OCI-LY7 (cell line): ENCODE results near the gene KIFC1. TPM values are rescaled to one million over a fixed set of nuclear protein-coding genes. Genes with fewer than 3 reads are reported as not detected.

Experiments
- BruUV-seq: library from RNA; stranded (reverse); fragments of 400-500 nt; replicated peaks from 2 replicates; lab custom pipeline; 2021; lab: Mats Ljungman, UMichigan
- CTCF ChIA-PET: fragments of 300-600 bp; sonication (Branson Sonifier 250); formaldehyde crosslinking; loops from one replicate; lab custom pipeline; 2022; ENCODE audit warnings: antibody characterized with exemption; ENCODE audit not compliant: unreplicated experiment; lab: Charles Lee
- POLR2A ChIA-PET: fragments of 300-600 bp; sonication (Branson Sonifier 250); formaldehyde crosslinking; loops from one replicate; lab custom pipeline; 2022; ENCODE audit warnings: antibody characterized with exemption; lab: Charles Lee
- DNase-seq: peaks from one replicate; pipeline ENCODE4 v3.0.0-alpha.2; 2015; ENCODE audit warnings: low spot score
- H2AFZ ChIP-seq: fragments of 200-600 bp; sonication (generic), shearing (Covaris generic); 2 replicates; pipeline ENCODE4 v1.6.1; 2014; ENCODE audit warnings: mild to moderate bottlenecking, antibody characterized with exemption, low read length, moderate library complexity
- H3K27ac ChIP-seq: fragments of 200-600 bp; sonication (generic); 2 replicates; pipeline ENCODE4 v1.5.1; 2014; ENCODE audit warnings: mixed run types, low read depth, mild to moderate bottlenecking, moderate library complexity, low read length, inconsistent platforms; ENCODE audit not compliant: poor library complexity, severe bottlenecking
- H3K36me3 ChIP-seq: fragments of 200-600 bp; sonication (generic); 2 replicates; pipeline ENCODE4 v1.6.1; 2014; ENCODE audit warnings: mild to moderate bottlenecking, antibody characterized with exemption, low read length, moderate library complexity, mixed read lengths; ENCODE audit not compliant: insufficient read depth
- H3K4me1 ChIP-seq: fragments of 200-600 bp; sonication (generic); 2 replicates; pipeline ENCODE4 v1.5.1; 2014; ENCODE audit warnings: mild to moderate bottlenecking, low read length; ENCODE audit not compliant: insufficient read depth, poor library complexity, severe bottlenecking
- H3K4me2 ChIP-seq: fragments of 200-600 bp; sonication (generic); 2 replicates; pipeline ENCODE4 v1.6.1; 2014; ENCODE audit warnings: mild to moderate bottlenecking, low read length
- H3K4me3 ChIP-seq: fragments of 200-600 bp; sonication (generic); 2 replicates; pipeline ENCODE4 v1.5.1; 2014; ENCODE audit warnings: mild to moderate bottlenecking, low read depth, low read length; ENCODE audit not compliant: poor library complexity, severe bottlenecking
- H3K79me2 ChIP-seq: fragments of 200-600 bp; sonication (generic); 2 replicates; pipeline ENCODE4 v1.6.1; 2016; ENCODE audit warnings: low read depth, mild to moderate bottlenecking, low read length, moderate library complexity, mixed read lengths; ENCODE audit not compliant: insufficient read depth
- H3K9me2 ChIP-seq: fragments of 200-600 bp; sonication (generic); 2 replicates; pipeline ENCODE4 v1.6.1; 2016; ENCODE audit warnings: mild to moderate bottlenecking, low read length, mixed read lengths; ENCODE audit not compliant: insufficient read depth
- H3K9me3 ChIP-seq: fragments of 200-600 bp; sonication (generic); 2 replicates; pipeline ENCODE4 v1.6.1; 2014; ENCODE audit warnings: mild to moderate bottlenecking, mixed run types, low read length, mixed read lengths
- H4K20me1 ChIP-seq: fragments of 200-600 bp; sonication (generic); 2 replicates; pipeline ENCODE4 v1.6.1; 2014; ENCODE audit warnings: mild to moderate bottlenecking, antibody characterized with exemption, low read length, moderate library complexity, mixed read lengths; ENCODE audit not compliant: insufficient read depth
- CTCF ChIP-seq: fragments of 200-600 bp; sonication (generic); conservative IDR thresholded peaks from 2 replicates; pipeline ENCODE4 v1.5.1; 2014; ENCODE audit warnings: mild to moderate bottlenecking, antibody characterized with exemption, low read length, moderate library complexity, mixed read lengths
- EZH2phosphoT487 ChIP-seq: fragments of 200-600 bp; sonication (generic); IDR thresholded peaks from 2 replicates; pipeline ENCODE4 v1.6.1; 2018; ENCODE audit warnings: low read depth, borderline replicate concordance, mild to moderate bottlenecking, mixed run types, antibody characterized with exemption, low read length, moderate library complexity, mixed read lengths
- intact Hi-C: fragments of 100-400 bp; cut with micrococcal nuclease; formaldehyde crosslinking; loops from one replicate; pipeline ENCODE4 v1.10.0; 2022; ENCODE audit not compliant: unreplicated experiment
- total RNA-seq, 2 experiments: library from RNA; depleted of rRNA in 1 of 2; stranded (reverse); fragments of >200 nt in 1 of 2; shearing (Covaris generic) in 1 of 2; gene quantifications; 2 replicates each; pipeline ENCODE4 v1.2.3, GENCODE V29; 2014 to 2022

KIFC1 gene
- total RNA-seq, 2 experiments from 2014 or later: 138 to 167 TPM

- no peak overlapping the region for H3K4me2 ChIP-seq
- DNase-seq: no peak
- no peaks in the 10 kb centered on the region for H3K9me3 ChIP-seq
- H3K36me3 ChIP-seq: peaks cover 86% of the 10 kb centered on the region
- intact Hi-C loops: no loop called here
- no peaks in the 10 kb centered on the region for H3K79me2 ChIP-seq
- no peak overlapping the region for H2AFZ ChIP-seq
- TF ChIP-seq CTCF (no peak), EZH2phosphoT487 (no peak)
- POLR2A ChIA-PET: interaction anchor here (0.6 kb wide), 1 partner anchor 71 kb away, joined by 7 read pairs; no protein-coding TSS in a partner anchor
- CTCF ChIA-PET: no interaction called here
- no TSS peak for BruUV-seq
- no peak overlapping the region for H3K27ac ChIP-seq
- H3K4me3 ChIP-seq: no peak overlapping the region
- no peaks in the 10 kb centered on the region for H3K9me2 ChIP-seq
- H4K20me1 ChIP-seq: no peaks in the 10 kb centered on the region
- H3K4me1 ChIP-seq: no peaks in the 10 kb centered on the region
These were observed 53.5 kb downstream of the KIFC1 start for GRCh38 chr6:33445119-33445603.

GRCh38 chr6:33446356-33446755 is 54.7 kb downstream of the KIFC1 start:
- H3K79me2 ChIP-seq: no peaks in the 10 kb centered on the region
- peaks cover 80% of the 10 kb centered on the region for H3K36me3 ChIP-seq
- intact Hi-C loops: no loop called here
- H3K4me2 ChIP-seq: no peak overlapping the region
- H3K4me1 ChIP-seq: no peaks in the 10 kb centered on the region
- H3K27ac ChIP-seq: no peak overlapping the region
- TF ChIP-seq EZH2phosphoT487: no peak
- TF ChIP-seq CTCF: no peak
- ChIA-PET POLR2A (interaction anchor here (0.6 kb wide), 2 partner anchors 590 to 1676 kb away, joined by 4 to 7 read pairs; no protein-coding TSS in a partner anchor), CTCF (no interaction called here)
- H3K9me3 ChIP-seq: no peaks in the 10 kb centered on the region
- no peaks in the 10 kb centered on the region for H4K20me1 ChIP-seq
- no TSS peak for BruUV-seq
- no peak for DNase-seq
- no peaks in the 10 kb centered on the region for H3K9me2 ChIP-seq
- H2AFZ ChIP-seq: no peak overlapping the region
- no peak overlapping the region for H3K4me3 ChIP-seq

- H3K27ac ChIP-seq: no peak overlapping the region
- H3K4me3 ChIP-seq: no peak overlapping the region
- H2AFZ ChIP-seq: no peak overlapping the region
- peaks cover 18% of the 10 kb centered on the region for H3K4me1 ChIP-seq
- DNase-seq: no peak
- H3K36me3 ChIP-seq: peaks cover 45% of the 10 kb centered on the region; the same call in 1 of the 2 replicates
- H3K79me2 ChIP-seq: peaks cover 18% of the 10 kb centered on the region; the same call in 1 of the 2 replicates
- CTCF ChIA-PET: no interaction called here
- no peaks in the 10 kb centered on the region for H3K9me3 ChIP-seq
- no peak overlapping the region for H3K4me2 ChIP-seq
- intact Hi-C loops: no loop called here
- TF ChIP-seq EZH2phosphoT487: no peak
- TF ChIP-seq CTCF: no peak
- H4K20me1 ChIP-seq: no peaks in the 10 kb centered on the region
- POLR2A ChIA-PET: interaction anchor here (0.6 to 0.7 kb wide), 2 partner anchors 18 to 51 kb away, joined by 3 to 5 read pairs; no protein-coding TSS in a partner anchor
- H3K9me2 ChIP-seq: no peaks in the 10 kb centered on the region
- no TSS peak for BruUV-seq
These were observed 58.8 kb downstream of the KIFC1 start for GRCh38 chr6:33450434-33450833.
